Measurements from ENCODE around the gene UCN2. TPM values are rescaled to one million over a fixed set of nuclear protein-coding genes. Genes with fewer than 3 reads are reported as not detected.

The UCN2 gene
- total and polyA plus RNA-seq, 9 of the 15 experiments (the other 6 are each of a cell fraction or from before 2014, with no cell fraction given): 0.08 to 0.11 TPM; not detected in 7

GRCh38 chr3:48516571-48516970 lies 47.0 kb downstream of the UCN2 start:
- Histone ChIP-seq H3K4me3 (no peak overlapping the region), H3K36me3 (ENCODE audit: control insufficient read depth, insufficient read depth, low read length) (peaks cover 7% of the 10 kb centered on the region; the same call in 2 of the 3 replicates), H3K9me3 (replicated peaks; ENCODE audit: control insufficient read depth, insufficient read depth, low read depth, low read length) (no peaks in the 10 kb centered on the region), H3K9ac (ENCODE audit: insufficient read depth in 1 of 2, low read depth in 2 of 2, low read length in 2 of 2) (peak overlapping the region in 1 of 2 experiments; percentile 45; a peak in 1 of 4 replicates), H2AFZ (ENCODE audit: low read depth, low read length) (no peak overlapping the region), H3K9me1 (ENCODE audit: control insufficient read depth, insufficient read depth, low read length) (no peaks in the 10 kb centered on the region), H3K27me3 (ENCODE audit: control insufficient read depth in 2 of 2, insufficient read depth in 2 of 2, low read length in 2 of 2) (no peaks in the 10 kb centered on the region), H4K20me1 (replicated peaks; ENCODE audit: control insufficient read depth, insufficient read depth, low read length) (no peaks in the 10 kb centered on the region), H3K27ac (ENCODE audit: extremely low read depth, low read depth, low read length) (no peak overlapping the region), H3K79me2 (ENCODE audit: control insufficient read depth, insufficient read depth, low read length) (no peaks in the 10 kb centered on the region), H3K4me2 (ENCODE audit: insufficient read depth, low read length) (no peak overlapping the region), H3K4me1 (replicated peaks in 1 of 2; ENCODE audit: control insufficient read depth in 2 of 2, insufficient read depth in 2 of 2, low read length in 2 of 2) (peaks cover 0 to 3% of the 10 kb centered on the region in 2 experiments; a peak in 1 of 5 replicates)
- no peak for FAIRE-seq
- WGBS (ENCODE audit: insufficient coverage, low coverage, missing lambda C conversion rate): 58% methylated on average over 5 of the region's 8 CpGs
- ATAC-seq: no peak
- POLR2A ChIA-PET: interaction anchor here (0.6 to 1.0 kb wide), 3 partner anchors 8 to 43 kb away, joined by 3 to 4 read pairs (median 4); no protein-coding TSS in a partner anchor
- no peak for DNase-seq (ENCODE audit: extremely low read depth in 1 of 4, low spot score in 3 of 4)
- CTCF ChIA-PET (ENCODE audit: low intra/inter-chr PET ratio): no interaction called here
- no TSS peak for BruUV-seq (replicated peaks)
- no peak for TF ChIP-seq ZNF121 (CRISPR knock-in tag; conservative IDR thresholded peaks at IDR 0.05)
- TF ChIP-seq STAG1 (CRISPR knock-in tag; IDR thresholded peaks at IDR 0.05; ENCODE audit: borderline replicate concordance): no peak
- TF ChIP-seq MYNN (IDR thresholded peaks at IDR 0.05): no peak
- TF ChIP-seq MYNN (CRISPR knock-in tag; IDR thresholded peaks at IDR 0.05): no peak
- no peak for TF ChIP-seq NFRKB (IDR thresholded peaks at IDR 0.05; ENCODE audit: low read depth)
- no peak for TF ChIP-seq ZC3H4 (CRISPR knock-in tag; IDR thresholded peaks at IDR 0.05; ENCODE audit: borderline replicate concordance)
- TF ChIP-seq PCBP1 (IDR thresholded peaks at IDR 0.05; ENCODE audit: low read depth, low read length, poor library complexity, severe bottlenecking): no peak
- TF ChIP-seq HDAC8 (tag; IDR thresholded peaks at IDR 0.05): no peak
- TF ChIP-seq ZNF436 (CRISPR knock-in tag; IDR thresholded peaks at IDR 0.05): no peak
- TF ChIP-seq ZNF324 (CRISPR knock-in tag; IDR thresholded peaks at IDR 0.05): no peak
- intact Hi-C loops (cut with micrococcal nuclease): no loop called here
- in situ Hi-C loops (cut with MboI): no loop called here

Measured in K562 (cell line).